NCI-H1417 (cell line): ENCODE results near the gene LDHD.

Experiments used
- DNase-seq, 3 experiments: peaks; one replicate each; lab custom pipeline; 2025; lab: John Stamatoyannopoulos, UW

LDHD gene

GRCh38 chr16:75116081-75116910, at the start of gene LDHD:
Gene LDHD (minus strand): TSS chr16:75116780. CDS start chr16:75116720, 60 bp downstream.
- DNase-seq = peak in 1 of 3 experiments; percentile 4

DNA sequence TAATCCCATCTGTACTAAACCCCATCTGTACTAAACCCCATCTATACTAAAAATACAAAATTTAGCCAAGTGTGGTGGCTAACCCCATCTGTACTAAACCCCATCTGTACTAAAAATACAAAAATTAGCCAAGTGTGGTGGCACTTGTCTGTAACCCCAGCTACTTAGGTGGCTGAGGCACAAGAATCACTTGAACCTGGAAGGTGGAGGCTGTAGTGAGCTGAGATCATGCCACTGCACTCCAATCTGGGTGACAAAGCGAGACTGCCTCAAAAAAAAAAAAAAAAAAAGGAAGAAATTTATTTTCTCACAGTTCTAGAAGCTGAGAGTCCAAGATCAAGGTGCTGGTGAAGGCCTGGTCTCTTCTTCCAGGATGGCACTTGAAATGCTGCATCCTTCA, 43.8 kb upstream of the LDHD start:
- no peak for DNase-seq

GRCh38 chr16:75152635-75153034, 36.1 kb upstream of the LDHD start:
- DNase-seq = no peak

- no peak for DNase-seq
These were observed 35.2 kb upstream of the LDHD start for GRCh38 chr16:75151798-75152197.

GRCh38 chr16:75148311-75149195, 32.0 kb upstream of the LDHD start, which contains the start of gene ZFP1:
Gene ZFP1 (plus strand): TSS chr16:75148524. CDS start chr16:75152952, 4,428 bp downstream.
- DNase-seq = peak; percentile 88 to 96 (median 94)

DNA sequence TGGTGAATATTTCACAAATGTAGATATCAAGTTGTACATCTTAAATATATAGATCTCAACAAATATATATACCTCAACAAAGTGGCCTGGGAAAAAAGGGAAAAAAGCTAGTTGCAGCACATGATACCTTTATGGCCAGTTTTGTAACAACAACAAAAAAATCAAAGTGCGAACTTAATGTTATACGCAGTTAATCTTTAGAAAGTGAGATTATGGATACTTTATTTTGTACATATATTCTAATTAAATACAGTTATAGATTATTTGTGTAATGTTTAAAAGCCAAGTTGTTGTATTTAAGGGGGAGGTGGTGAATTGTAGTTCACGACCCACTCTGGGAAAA, 31.4 kb upstream of the LDHD start:
- DNase-seq = no peak

- no peak for DNase-seq
These were observed 27.4 kb upstream of the LDHD start for GRCh38 chr16:75143941-75144340.

- DNase-seq = no peak
These were observed 22.9 kb upstream of the LDHD start for GRCh38 chr16:75139498-75139897.

GRCh38 chr16:75138636-75139035, 22.1 kb upstream of the LDHD start:
- DNase-seq = peak in 1 of 3 experiments; percentile 27

DNA sequence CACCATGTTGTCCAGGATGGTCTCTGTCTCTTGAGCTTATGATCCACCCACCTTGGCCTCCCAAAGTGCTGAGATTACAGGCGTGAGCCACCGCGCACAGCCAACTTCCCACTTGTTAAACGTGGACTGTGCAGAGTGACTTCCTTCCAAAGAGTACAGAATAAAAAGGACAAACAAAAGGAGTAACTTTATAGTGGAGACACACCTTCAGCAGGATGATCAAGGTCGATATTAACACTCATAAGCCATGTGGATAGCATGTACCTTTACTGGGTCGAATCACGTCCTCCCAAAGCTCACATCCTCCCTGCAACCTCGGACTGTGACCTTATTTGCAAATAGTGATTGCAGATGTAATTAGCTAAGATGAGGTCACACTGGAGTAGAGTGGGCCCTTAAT, 21.7 kb upstream of the LDHD start:
- no peak for DNase-seq

- no peak for DNase-seq
These were observed 14.5 kb upstream of the LDHD start for GRCh38 chr16:75131081-75131480.

GRCh38 chr16:75130150-75130771, 13.7 kb upstream of the LDHD start:
- no peak for DNase-seq

GRCh38 chr16:75129421-75130149, 13.0 kb upstream of the LDHD start:
- DNase-seq = peak in 1 of 3 experiments; percentile 10

DNA sequence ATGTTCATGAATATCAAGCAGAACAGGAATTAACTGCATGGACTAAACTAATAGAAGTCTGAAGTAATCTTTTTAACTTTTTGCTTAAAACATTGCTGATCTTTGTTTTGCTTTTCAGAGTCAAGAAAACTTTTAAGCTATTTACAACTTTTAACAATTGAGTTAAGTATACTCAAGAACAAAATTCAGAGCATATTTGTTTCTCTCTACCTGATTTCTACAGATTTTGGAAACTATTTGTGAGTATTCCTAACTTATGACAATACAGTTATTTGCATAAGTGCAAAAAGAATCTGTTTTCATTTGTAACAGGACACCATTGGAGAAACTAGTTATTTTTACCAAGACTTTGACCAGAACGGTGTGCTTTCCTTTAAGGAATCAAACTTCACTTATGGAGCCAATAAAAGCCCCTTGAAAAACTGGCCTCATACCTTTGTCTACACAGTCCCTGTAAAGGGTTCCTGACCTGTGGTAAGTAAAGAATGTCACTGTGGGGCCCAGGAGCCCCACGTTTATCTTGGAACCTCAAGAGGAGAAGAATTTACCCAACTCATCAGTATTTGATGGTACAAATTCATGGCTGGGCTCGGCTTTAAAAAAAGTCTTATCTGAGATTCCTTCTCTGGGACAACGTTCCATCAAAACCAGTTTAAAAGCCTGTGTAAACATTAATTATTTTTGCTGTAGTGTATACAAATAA, 11.3 kb upstream of the LDHD start:
- DNase-seq = no peak

GRCh38 chr16:75122609-75123008, 6.0 kb upstream of the LDHD start:
- DNase-seq = no peak

- no peak for DNase-seq
These were observed 5.5 kb upstream of the LDHD start for GRCh38 chr16:75121949-75122568.

- no peak for DNase-seq
These were observed 3.7 kb upstream of the LDHD start for GRCh38 chr16:75120253-75120652.

GRCh38 chr16:75118943-75119539, 2.5 kb upstream of the LDHD start:
- DNase-seq = no peak

GRCh38 chr16:75116911-75117245, 298 bp upstream of the LDHD start:
- no peak for DNase-seq
